IgD-negative memory B cell (primary cell): ENCODE measurements around the gene ST6GAL1. TPM values are rescaled to one million over a fixed set of nuclear protein-coding genes. Genes with fewer than 3 reads are reported as not detected.

Experiments used
- H3K27ac Mint-ChIP-seq, 3 donors: one replicate each; pipeline ENCODE4 v1.8.0; 2020 to 2022; ENCODE audit warnings: mild to moderate bottlenecking in 3 of 3, mixed read lengths in 3 of 3, moderate library complexity in 1 of 3
- H3K27me3 Mint-ChIP-seq: one replicate; pipeline ENCODE4 v1.8.0; 2021; ENCODE audit warnings: mixed read lengths
- H3K36me3 Mint-ChIP-seq: one replicate; pipeline ENCODE4 v1.8.0; 2020; ENCODE audit warnings: mild to moderate bottlenecking, mixed read lengths
- H3K4me1 Mint-ChIP-seq, 3 donors: one replicate each; pipeline ENCODE4 v1.8.0; 2020 to 2022; ENCODE audit warnings: mixed read lengths in 3 of 3, mild to moderate bottlenecking in 1 of 3
- H3K4me3 Mint-ChIP-seq, 4 donors: one replicate each; pipeline ENCODE4 v1.8.0; 2020 to 2022; ENCODE audit warnings: mild to moderate bottlenecking in 4 of 4, mixed read lengths in 4 of 4, moderate library complexity in 3 of 4
- H3K9me3 Mint-ChIP-seq, 3 donors: one replicate each; pipeline ENCODE4 v1.8.0; 2020 to 2021; ENCODE audit warnings: mixed read lengths in 3 of 3, mild to moderate bottlenecking in 1 of 3
- polyA plus RNA-seq: library from polyadenylated mRNA; unstranded; fragments of 300-500 nt; fragmentation: Illumina TruSeq; gene quantifications from one replicate; pipeline ENCODE4 v1.2.3, GENCODE V29; 2021

ST6GAL1 gene
- polyA plus RNA-seq, 1 donor from 2014 or later, result 257 TPM

- H3K36me3 Mint-ChIP-seq, result peaks cover 2% of the 10 kb centered on the region
- H3K27ac Mint-ChIP-seq, result peak overlapping the region in 1 of 3 donors; percentile 4
- no peaks in the 10 kb centered on the region for H3K9me3 Mint-ChIP-seq
- H3K4me1 Mint-ChIP-seq, result peaks cover 8 to 29% (median 13%) of the 10 kb centered on the region in 3 donors
- H3K4me3 Mint-ChIP-seq, result peak overlapping the region in 1 of 4 donors; percentile 66
- no peaks in the 10 kb centered on the region for H3K27me3 Mint-ChIP-seq
These were observed 4.5 kb upstream of the ST6GAL1 start for GRCh38 chr3:186925826-186926225.

GRCh38 chr3:186929186-186929585 lies 1.1 kb upstream of the ST6GAL1 start:
- H3K4me3 Mint-ChIP-seq, result peak overlapping the region in 3 of 4 donors; percentile 44 to 100 (median 51)
- H3K27me3 Mint-ChIP-seq, result no peaks in the 10 kb centered on the region
- H3K9me3 Mint-ChIP-seq, result no peaks in the 10 kb centered on the region
- peaks cover 2% of the 10 kb centered on the region for H3K36me3 Mint-ChIP-seq
- peaks cover 26 to 60% (median 34%) of the 10 kb centered on the region in 3 donors for H3K4me1 Mint-ChIP-seq
- H3K27ac Mint-ChIP-seq, result peak overlapping the region in 2 of 3 donors; percentile 60 to 99

- H3K9me3 Mint-ChIP-seq, result no peaks in the 10 kb centered on the region
- peaks cover 26 to 62% (median 34%) of the 10 kb centered on the region in 3 donors for H3K4me1 Mint-ChIP-seq
- peaks cover 4% of the 10 kb centered on the region for H3K36me3 Mint-ChIP-seq
- peak overlapping the region; percentile 60 to 99 (median 90) for H3K27ac Mint-ChIP-seq
- peak overlapping the region; percentile 93 to 100 (median 100) for H3K4me3 Mint-ChIP-seq
- H3K27me3 Mint-ChIP-seq, result no peaks in the 10 kb centered on the region
These were observed 641 bp upstream of the ST6GAL1 start for GRCh38 chr3:186929685-186930084.

GRCh38 chr3:186930641-186931531 lies 560 bp downstream of the ST6GAL1 start:
- H3K9me3 Mint-ChIP-seq, result no peaks in the 10 kb centered on the region
- peak overlapping the region; percentile 90 to 99 (median 97) for H3K27ac Mint-ChIP-seq
- H3K27me3 Mint-ChIP-seq, result no peaks in the 10 kb centered on the region
- H3K4me3 Mint-ChIP-seq, result peak overlapping the region; percentile 93 to 100 (median 100)
- H3K36me3 Mint-ChIP-seq, result peaks cover 7% of the 10 kb centered on the region
- H3K4me1 Mint-ChIP-seq, result peaks cover 34 to 59% (median 40%) of the 10 kb centered on the region in 3 donors

- Mint-ChIP-seq H3K27ac (peak overlapping the region; percentile 90 to 99 (median 97)), H3K27me3 (no peaks in the 10 kb centered on the region), H3K9me3 (no peaks in the 10 kb centered on the region), H3K4me1 (peaks cover 33 to 53% (median 44%) of the 10 kb centered on the region in 3 donors), H3K4me3 (peak overlapping the region; percentile 93 to 100 (median 100)), H3K36me3 (peaks cover 7% of the 10 kb centered on the region)
These were observed 1.4 kb downstream of the ST6GAL1 start for GRCh38 chr3:186931532-186932280.

- H3K4me1 Mint-ChIP-seq, result peaks cover 40 to 53% (median 49%) of the 10 kb centered on the region in 3 donors
- H3K36me3 Mint-ChIP-seq, result peaks cover 7% of the 10 kb centered on the region
- peak overlapping the region; percentile 93 to 100 (median 100) for H3K4me3 Mint-ChIP-seq
- H3K9me3 Mint-ChIP-seq, result no peaks in the 10 kb centered on the region
- H3K27me3 Mint-ChIP-seq, result no peaks in the 10 kb centered on the region
- H3K27ac Mint-ChIP-seq, result peak overlapping the region; percentile 90 to 99 (median 97)
These were observed 2.2 kb downstream of the ST6GAL1 start for GRCh38 chr3:186932281-186933181.

GRCh38 chr3:186933816-186934215 lies 3.5 kb downstream of the ST6GAL1 start:
- Mint-ChIP-seq H3K9me3 (no peaks in the 10 kb centered on the region), H3K27ac (peak overlapping the region in 1 of 3 donors; percentile 99), H3K4me1 (peaks cover 46 to 57% (median 57%) of the 10 kb centered on the region in 3 donors), H3K4me3 (peak overlapping the region in 3 of 4 donors; percentile 12 to 100 (median 57)), H3K36me3 (peaks cover 7% of the 10 kb centered on the region), H3K27me3 (no peaks in the 10 kb centered on the region)

- no peaks in the 10 kb centered on the region for H3K27me3 Mint-ChIP-seq
- peak overlapping the region in 2 of 3 donors; percentile 39 to 53 for H3K27ac Mint-ChIP-seq
- H3K9me3 Mint-ChIP-seq, result no peaks in the 10 kb centered on the region
- H3K36me3 Mint-ChIP-seq, result peaks cover 7% of the 10 kb centered on the region
- peak overlapping the region in 2 of 4 donors; percentile 32 to 59 for H3K4me3 Mint-ChIP-seq
- H3K4me1 Mint-ChIP-seq, result peaks cover 46 to 55% (median 55%) of the 10 kb centered on the region in 3 donors
These were observed 4.8 kb downstream of the ST6GAL1 start for GRCh38 chr3:186935133-186935532.

GRCh38 chr3:186937017-186937875 lies 6.9 kb downstream of the ST6GAL1 start:
- H3K27me3 Mint-ChIP-seq, result no peaks in the 10 kb centered on the region
- H3K4me3 Mint-ChIP-seq, result peak overlapping the region in 2 of 4 donors; percentile 20 to 51
- peaks cover 50 to 58% (median 53%) of the 10 kb centered on the region in 3 donors for H3K4me1 Mint-ChIP-seq
- H3K27ac Mint-ChIP-seq, result peak overlapping the region in 1 of 3 donors; percentile 59
- H3K9me3 Mint-ChIP-seq, result no peaks in the 10 kb centered on the region
- peaks cover 7% of the 10 kb centered on the region for H3K36me3 Mint-ChIP-seq

- Mint-ChIP-seq H3K4me3 (no peak overlapping the region), H3K9me3 (no peaks in the 10 kb centered on the region), H3K4me1 (peaks cover 40 to 46% (median 41%) of the 10 kb centered on the region in 3 donors), H3K27me3 (no peaks in the 10 kb centered on the region), H3K27ac (peak overlapping the region in 1 of 3 donors; percentile 32), H3K36me3 (peaks cover 11% of the 10 kb centered on the region)
These were observed 8.4 kb downstream of the ST6GAL1 start for GRCh38 chr3:186938716-186939115.

GRCh38 chr3:186939536-186939935 lies 9.2 kb downstream of the ST6GAL1 start:
- H3K9me3 Mint-ChIP-seq, result no peaks in the 10 kb centered on the region
- peaks cover 34 to 49% (median 36%) of the 10 kb centered on the region in 3 donors for H3K4me1 Mint-ChIP-seq
- H3K36me3 Mint-ChIP-seq, result peaks cover 9% of the 10 kb centered on the region
- no peak overlapping the region for H3K27ac Mint-ChIP-seq
- no peaks in the 10 kb centered on the region for H3K27me3 Mint-ChIP-seq
- H3K4me3 Mint-ChIP-seq, result peak overlapping the region in 1 of 4 donors; percentile 84

- H3K9me3 Mint-ChIP-seq, result no peaks in the 10 kb centered on the region
- no peaks in the 10 kb centered on the region for H3K27me3 Mint-ChIP-seq
- H3K4me1 Mint-ChIP-seq, result peaks cover 30 to 44% (median 33%) of the 10 kb centered on the region in 3 donors
- H3K4me3 Mint-ChIP-seq, result no peak overlapping the region
- H3K36me3 Mint-ChIP-seq, result peaks cover 9% of the 10 kb centered on the region
- no peak overlapping the region for H3K27ac Mint-ChIP-seq
These were observed 10.6 kb downstream of the ST6GAL1 start for GRCh38 chr3:186940967-186941366.

GRCh38 chr3:186942168-186942567 lies 11.8 kb downstream of the ST6GAL1 start:
- Mint-ChIP-seq H3K4me1 (peaks cover 37 to 47% (median 41%) of the 10 kb centered on the region in 3 donors), H3K27ac (no peak overlapping the region), H3K36me3 (peaks cover 9% of the 10 kb centered on the region)

More at GRCh38 chr3:186942168-186942567, 11.8 kb downstream of the ST6GAL1 start:
- Mint-ChIP-seq H3K27me3 (no peaks in the 10 kb centered on the region), H3K4me3 (no peak overlapping the region), H3K9me3 (no peaks in the 10 kb centered on the region)
